K562 treated with DMSO at 1 percent for 48 hours (cell line): Measurements from ENCODE around the gene STK32C. TPM values are rescaled to one million over a fixed set of nuclear protein-coding genes. Genes with fewer than 3 reads are reported as not detected.

Experiments
- total RNA-seq: library from RNA; unstranded; fragments of 300-600 nt; gene quantifications from 2 replicates; pipeline ENCODE4 v1.2.3, GENCODE V29; 2022; ENCODE audit warnings: low replicate concordance; ENCODE audit errors: extremely low read depth

Gene STK32C
- not detected in 2 replicates for total RNA-seq

DNA sequence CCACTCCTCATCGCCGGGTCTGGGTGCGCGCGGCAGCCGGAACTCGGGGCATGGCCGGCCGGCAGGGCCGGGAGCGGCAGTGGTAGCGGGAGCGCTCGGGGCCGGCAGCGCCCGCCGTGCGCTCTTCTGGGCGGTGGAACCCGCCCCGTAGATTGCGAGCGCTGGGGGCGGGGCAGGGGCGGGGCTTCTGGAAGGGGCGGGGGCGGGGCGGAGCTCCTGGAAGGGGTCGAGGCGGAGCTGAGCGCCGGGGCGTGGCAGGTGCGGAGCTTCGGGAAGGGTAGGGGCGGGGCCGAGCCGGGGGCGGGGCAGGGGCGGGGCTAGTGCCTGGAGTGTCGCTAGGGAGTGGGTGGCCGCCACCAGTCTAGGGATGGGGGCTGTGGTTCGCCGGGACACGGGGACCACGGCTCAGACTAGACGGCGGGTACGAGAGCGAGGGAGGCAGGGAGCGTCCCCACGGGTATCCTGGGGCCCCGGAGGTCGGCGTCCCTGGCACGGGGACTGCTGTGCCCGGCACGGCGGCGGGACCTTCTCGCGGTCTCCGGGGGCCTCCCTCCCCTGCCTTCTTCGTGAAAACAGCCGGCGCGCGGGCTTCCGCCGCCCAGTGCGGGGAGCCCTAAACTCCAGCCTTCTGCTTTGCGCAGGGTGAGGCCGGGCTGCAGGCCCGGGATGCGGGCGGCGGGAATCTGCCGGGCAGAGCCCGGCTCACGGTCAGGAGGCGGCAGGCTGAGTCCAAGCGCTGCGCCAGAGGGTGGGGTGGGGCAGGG, at the start of gene STK32C:
Gene STK32C, minus strand, starts transcription at position 128 of the 764 bp plus-strand sequence. Its CDS starts 117 bp downstream, at position 11.

DNA sequence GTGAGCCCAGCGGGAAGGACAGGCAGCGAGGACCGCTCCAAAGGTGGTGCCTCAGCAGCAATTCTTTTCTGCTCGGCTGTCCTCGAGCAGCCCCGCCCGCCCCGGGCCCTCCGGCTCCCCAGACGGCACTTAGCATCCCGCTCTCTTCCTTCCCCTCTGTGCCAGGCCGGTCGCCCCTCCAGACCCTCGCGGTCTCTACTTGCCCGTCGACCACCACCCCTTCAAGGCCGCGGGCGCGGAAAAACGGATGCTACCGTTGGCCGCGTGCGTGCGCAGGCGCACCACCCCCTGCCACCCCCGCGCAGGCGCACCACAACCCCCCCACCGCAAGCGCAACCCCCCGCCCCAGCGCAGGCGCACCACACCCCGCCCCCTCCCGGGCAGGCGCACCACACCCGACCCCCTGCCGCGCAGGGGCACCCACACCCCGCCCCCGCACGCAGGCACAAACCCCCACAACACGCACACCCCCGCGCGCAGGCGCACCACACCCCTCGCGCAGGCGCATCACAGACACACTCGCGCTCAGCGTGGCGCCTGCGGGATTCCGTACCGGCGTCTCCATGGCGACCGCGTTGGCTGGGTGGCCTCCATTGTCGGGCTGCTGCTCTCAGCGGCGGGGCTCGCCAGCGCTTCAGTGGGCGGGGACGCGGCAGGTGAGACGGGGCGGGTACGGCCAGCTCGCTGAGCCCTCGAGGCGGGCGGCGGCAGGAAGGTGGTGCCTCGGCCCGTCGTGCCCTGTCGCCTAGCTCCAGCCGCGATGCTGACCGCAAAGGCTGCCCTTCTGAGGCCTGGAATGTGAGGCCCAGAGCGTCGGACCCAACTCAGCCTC, 24.1 kb upstream of the STK32C start, which contains the start of gene LRRC27:
Gene LRRC27, plus strand, starts transcription at position 593 of the 832 bp plus-strand sequence. CDS start 1,332 bp downstream, outside the sequence.

GRCh38 chr10:132186488-132187429, 121.0 kb downstream of the STK32C start, which contains the start of gene DPYSL4:
Gene DPYSL4, plus strand, starts transcription at chr10:132186948. Its CDS starts 116 bp downstream, at chr10:132187064.

Other genes with a start within 250 kb of the STK32C start
- not detected in 2 replicates for gene JAKMIP3, start 242.0 kb downstream of the STK32C start, total RNA-seq
- gene DPYSL4, start 121.0 kb downstream of the STK32C start, total RNA-seq: not detected in 2 replicates
- gene LRRC27, start 24.2 kb upstream of the STK32C start, total RNA-seq: not detected in 2 replicates
- not detected in 2 replicates for gene PWWP2B, start 89.2 kb upstream of the STK32C start, total RNA-seq
- not detected in 2 replicates for gene INPP5A, start 229.8 kb upstream of the STK32C start, total RNA-seq